ELF-1 (cell line): ENCODE measurements around the gene MGLL.

Experiments
- DNase-seq: peaks from one replicate; pipeline ENCODE4 v3.0.0-alpha.2; 2016; ENCODE audit warnings: low read depth, low spot score

Gene MGLL

DNA sequence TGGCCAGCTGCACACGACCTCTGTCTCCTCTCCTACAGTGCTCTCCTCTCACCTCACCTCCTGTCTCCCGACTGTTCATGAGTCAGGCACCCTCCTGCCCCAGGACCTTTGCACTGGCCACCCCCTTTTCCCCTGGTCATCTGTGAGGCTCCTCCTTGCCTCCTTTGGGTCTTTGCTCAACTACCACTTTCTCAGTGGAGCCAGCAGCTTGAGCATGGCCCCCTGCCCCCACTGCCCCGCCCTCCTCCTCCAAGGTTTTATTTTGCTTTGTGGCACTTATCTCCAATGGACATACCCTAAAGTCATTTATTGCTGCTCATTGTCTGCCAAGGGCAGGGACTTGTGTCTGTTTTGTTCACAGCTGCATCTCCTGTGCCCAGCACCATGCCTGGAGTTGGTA, 64.3 kb downstream of the MGLL start:
- no peak for DNase-seq

DNA sequence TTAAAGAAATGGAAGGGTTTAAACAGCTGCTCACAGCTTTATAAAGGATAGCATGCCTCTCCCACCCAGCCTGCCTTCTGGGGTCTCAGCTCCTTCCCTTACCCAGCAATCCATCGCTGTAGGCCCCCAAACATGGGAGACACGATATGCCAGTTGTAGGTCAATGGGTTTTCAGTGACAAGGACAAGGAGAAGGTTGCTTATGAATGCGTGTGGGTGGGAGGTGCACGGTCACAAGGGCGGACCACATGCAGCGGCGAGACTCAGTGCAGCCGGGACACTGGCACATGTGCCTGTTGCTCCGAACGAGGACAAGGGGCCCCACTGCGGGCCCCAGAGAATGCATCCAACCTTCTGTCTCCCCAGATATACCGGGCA, 67.0 kb downstream of the MGLL start:
- no peak for DNase-seq

DNA sequence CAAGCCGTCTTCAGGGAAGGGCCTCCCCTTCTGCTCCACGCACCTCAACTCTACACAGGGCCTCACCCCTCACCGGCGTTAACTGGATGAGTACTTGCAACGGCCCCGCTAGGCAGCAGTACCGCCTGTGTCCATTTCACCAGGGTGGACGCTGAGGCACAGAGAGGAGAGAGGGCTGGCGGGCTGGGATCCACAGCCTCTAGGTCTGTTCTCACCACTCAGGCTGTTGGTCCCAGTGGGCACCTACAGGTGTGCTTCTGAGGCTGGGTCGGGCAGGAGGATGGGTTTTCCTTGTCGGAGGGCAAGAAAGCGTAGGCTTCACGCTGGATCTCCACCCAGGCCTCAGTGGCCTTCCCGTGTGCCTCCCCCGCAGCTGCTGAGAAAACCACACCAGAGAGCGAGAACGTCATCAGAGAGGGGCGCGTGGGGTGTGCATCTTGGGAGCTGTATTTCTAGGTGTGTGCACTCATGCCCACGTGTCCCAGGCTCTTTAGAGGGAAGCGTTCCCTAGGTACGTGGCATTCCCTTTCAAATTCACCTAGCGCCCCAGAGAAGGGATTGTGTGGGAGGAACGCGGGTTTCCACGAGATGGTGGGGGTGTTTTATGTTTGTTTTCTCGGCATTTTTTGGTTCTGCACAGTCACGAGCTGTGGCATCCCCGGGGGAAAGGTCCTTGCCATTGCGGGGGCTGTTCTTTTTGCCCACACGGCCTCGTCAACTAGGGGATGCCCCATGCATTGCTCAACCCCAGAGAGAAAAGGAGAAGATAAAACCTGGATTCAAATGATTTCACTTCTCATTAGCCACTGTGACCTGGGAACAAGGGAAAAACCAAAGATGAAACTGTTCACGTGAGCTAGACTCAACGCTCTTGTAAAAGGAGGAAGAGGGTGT, 67.7 kb downstream of the MGLL start:
- DNase-seq, result no peak

DNA sequence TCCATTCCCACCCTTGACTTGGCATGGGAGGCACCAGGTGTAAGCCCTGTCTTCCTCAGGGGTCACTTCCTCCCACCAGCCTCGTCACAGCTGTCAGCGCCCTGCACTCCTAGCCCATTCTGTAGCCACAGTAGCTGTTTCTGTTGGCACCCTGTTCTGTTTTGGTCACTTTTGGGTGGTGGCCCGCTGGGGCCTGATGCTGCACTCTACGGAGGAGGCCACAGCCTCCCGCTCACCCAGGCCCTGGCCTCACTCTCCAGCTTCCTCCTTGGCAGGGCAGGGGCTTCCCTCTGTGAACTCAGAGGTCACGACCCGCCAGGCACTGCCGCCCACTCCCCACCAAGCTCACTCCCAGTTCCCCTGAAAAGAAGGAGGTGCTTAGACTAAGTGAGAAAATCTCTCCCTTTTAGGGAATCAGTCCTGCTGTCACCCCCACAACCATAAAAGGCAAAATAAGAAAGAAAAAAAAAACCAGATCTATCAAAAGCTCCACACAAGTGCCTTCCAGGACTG, 68.4 kb downstream of the MGLL start:
- DNase-seq, result no peak

DNA sequence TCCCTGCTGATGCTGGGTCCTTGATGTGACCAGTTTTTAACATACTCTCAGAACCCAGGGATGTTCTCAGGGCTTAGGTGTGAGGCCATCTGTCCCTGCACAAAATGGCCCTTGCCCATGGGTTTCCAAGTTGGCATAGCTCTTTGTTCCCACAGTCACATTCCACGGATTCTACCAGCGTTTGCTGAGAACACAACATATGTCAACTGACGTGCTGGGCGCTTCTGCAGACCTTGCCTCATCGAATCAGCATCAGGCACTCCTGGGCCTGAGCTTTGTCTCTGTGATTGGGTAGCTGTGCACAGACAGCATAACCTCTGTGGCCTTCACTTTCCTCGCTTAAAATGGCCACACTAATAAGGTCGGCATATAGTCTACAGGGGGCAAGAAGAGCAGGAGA, 69.0 kb downstream of the MGLL start:
- no peak for DNase-seq

DNA sequence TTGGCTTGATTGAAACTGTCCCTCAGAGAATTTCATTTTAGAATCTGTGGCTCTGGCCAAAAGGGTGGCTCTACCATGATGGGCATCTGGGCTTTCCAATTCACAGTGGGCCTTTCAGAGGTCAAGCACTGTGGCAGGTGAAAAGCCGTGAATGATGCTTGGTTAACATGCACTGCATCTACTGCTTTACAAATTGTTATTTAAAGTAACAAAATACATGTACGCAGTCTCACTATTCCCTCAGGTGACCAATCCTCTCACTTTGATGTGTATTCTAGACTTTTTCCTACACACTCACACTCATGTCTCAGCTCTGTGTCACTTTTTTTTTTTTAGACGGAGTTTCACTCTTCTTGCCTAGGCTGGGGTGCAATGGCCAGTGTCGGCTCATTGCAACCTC, 70.5 kb downstream of the MGLL start:
- no peak for DNase-seq

DNA sequence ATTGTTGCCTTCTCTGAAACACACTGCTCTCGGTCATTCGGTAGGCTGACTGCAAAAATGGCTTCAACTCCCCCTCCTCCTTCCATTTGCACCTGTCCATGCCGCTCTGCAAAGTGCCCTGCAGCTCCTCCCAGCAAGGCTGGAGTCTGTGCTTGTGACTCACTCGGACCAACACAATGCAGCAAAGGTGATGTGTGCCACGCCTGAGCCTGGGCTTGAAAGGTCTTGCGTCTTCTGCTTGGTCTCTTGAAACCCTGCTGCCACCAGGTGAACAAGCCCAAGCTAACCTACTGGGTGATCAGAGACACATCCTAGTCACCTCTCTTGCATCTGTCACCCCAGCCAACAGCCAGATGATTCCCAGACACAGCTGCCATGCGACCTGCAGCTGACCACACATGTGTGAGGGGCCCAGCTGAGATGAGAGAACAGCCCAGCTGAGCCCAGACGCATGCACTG, 71.1 kb downstream of the MGLL start:
- DNase-seq, result no peak

DNA sequence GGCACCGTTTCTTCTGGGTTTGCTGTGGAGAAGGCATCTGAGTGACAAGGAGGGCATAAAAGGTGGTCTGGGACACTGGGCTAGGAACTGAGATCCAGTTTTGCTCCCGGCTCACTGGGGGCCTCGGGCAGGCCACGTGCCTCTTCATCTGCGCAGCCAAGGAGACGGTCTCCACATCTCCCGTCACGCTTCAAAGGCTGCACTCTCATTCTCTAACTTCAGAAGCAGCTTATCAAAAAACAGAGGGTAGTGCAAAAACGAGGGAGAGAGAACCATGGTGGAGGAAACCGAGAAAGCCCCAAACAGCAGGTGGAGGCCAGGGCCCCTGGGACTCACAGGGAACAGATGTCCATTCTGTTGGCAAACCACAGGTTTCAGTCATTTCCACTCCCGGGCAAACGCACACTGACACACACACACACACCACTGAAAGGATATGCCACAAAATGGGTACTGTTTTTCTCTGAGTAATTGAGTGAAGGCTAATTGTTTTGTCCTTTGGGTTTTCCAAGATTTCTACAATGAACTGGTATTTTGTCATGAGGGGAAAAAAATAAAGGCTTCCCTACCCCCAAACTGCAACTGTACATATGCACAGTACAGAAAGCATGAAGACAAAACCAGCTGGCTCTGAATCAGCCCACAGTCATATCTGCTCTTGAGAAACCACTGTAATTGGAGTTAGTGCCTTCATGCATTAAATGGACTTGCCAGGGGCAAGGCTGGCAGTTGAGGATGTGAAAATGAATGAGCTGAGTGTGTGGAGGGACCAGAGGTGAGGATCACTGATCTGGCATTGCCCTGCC, 71.9 kb downstream of the MGLL start:
- DNase-seq, result no peak

DNA sequence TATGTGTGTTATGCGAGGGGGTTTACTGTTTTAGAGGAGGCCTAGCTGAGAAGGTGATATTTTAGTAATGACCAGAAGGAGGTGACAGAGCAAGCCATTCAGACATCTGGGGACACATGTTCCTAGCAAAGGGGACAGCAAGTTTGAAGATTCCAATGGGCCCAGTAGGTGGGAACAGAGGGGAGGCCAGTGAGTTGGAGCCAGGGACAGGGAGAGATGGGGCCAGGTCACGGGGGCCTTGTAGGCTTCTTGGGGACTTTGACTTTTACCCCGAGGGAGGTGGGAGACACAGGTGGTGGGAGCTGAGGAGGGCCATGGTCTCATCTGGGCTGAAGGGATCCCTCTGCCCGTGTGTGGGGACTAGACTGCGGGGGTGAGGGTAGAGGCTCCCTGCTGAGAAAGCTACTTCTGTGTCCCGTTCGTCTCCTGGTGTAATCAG, 72.5 kb downstream of the MGLL start:
- DNase-seq, result no peak

DNA sequence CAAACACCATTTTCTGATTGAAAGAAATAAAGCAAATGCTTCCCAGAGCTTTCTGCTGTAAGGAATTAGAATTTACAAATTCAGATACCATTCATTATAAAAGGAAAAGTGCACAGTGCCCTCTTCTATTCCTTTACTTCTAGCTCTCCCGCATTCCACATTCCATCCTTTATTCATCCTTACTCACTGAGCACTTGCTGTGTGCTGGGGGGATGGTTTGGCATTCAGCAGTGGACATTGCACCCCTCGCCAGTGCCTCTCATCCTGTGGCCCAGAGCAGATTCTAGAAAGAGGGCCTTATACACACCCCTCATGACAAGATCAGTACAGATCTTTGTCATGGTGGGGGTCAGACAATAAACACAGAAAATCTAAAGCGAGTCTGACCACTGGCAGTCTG, 73.0 kb downstream of the MGLL start:
- no peak for DNase-seq

DNA sequence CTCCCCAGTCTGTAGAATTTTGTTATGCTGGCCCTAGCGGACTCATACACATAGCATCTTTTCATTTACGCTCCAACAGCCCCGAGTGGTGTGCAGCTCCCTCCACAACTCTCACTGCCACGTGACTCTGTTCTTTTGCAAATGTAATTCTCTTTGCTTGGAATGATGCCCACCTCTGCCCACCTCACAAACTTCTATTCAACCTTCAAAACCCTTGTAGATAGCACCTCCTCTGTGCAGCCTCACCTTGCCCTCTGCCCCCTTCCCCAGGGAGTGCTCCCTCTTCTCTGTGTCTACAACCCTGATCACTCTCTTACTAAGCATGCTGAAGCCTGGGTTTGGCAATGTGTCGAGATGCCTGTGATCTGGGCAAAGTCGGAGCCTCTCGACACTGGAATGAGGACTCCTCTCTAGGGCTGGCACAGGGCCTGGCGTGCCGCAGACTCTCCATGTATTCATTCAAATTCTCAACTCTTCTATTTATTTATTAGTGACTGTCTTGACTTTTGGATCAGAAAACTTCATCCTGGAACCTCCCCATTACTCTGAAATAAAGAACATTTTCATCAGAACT, 73.5 kb downstream of the MGLL start:
- DNase-seq, result no peak

DNA sequence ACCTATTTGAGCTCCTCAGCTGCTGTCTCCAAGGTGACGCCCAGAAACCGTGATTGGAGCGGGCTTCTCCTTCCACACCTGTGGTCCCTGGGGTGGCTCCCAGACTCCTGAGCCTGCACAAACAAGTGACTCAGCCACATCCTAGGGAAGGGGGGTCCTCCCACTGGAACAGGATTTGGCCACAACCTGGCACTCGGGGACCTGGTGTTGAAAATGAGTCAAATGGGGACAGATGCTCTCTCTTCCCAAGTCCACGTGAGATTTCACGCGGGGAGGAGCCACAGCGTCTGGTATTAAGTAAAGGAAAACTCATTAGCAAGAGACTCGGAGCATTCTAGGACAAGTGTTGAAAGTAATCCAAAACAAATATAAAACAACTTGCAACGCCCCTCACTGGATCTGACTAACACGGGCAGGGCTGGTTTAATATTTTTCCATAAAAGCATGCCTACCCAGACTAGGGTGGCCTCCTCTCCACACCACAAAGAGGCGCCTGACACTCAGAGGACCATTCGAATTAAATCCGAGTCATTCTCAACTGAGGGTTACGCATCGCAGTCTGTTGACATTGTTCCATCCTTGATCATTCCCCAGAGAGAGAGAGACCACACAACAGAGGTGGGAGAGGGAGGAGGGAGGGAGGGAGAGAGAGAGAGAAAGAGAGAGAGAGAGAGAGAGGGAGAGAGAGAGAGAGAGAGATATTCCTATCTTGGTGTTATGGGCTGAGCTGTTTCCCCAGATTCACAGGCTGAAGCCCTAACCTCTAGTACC, 74.4 kb downstream of the MGLL start:
- no peak for DNase-seq

DNA sequence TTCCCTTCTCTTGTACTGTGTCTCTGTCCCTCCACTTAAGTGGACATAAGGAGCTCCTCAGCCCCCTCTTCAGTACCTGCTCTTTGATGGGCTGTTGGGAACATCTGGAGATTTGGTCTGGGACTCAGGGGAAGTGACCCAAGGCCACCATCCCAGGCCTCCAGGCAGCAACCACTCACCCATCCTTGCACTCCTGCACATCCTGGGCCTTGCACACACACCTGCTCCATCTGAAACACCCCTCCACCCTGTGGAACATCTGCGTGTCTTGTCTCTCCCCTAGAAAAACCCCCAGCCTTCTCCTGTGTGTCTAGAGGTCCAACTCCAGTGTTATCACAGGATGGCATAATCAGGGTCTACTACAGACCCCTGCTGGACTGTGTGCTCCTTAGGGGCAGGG, 75.2 kb downstream of the MGLL start:
- no peak for DNase-seq

DNA sequence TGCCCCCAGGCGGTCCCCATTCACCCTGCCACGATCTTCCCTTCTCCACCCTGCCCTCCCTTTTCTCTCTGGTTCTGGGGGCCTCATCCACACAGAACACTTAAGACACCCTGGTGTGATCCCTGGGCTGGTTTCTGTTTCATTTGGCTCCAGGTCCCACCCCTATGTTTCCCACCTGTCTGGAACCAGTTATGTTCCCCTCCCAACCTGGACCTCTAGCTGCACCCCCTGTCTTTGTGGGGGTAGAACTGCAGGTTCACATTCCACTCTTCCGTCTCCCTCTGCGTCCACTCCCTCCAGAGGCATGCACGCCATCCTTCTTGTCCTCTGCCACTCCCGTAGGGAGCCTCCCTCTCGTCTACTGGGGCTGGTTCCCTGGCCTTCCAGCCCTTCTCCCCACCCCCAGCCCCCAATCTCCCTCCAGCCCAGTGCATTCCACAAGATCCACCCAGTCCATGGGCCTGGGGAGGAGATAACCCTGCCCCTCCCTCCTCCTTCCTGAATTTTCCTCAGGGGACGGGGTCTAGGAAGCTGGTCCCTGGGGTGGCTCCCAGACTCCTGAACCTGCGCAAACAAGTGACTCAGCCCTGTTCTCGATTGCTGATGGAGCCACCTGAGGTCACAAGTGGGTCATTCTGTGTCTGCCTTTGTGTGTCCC, 75.8 kb downstream of the MGLL start:
- no peak for DNase-seq

DNA sequence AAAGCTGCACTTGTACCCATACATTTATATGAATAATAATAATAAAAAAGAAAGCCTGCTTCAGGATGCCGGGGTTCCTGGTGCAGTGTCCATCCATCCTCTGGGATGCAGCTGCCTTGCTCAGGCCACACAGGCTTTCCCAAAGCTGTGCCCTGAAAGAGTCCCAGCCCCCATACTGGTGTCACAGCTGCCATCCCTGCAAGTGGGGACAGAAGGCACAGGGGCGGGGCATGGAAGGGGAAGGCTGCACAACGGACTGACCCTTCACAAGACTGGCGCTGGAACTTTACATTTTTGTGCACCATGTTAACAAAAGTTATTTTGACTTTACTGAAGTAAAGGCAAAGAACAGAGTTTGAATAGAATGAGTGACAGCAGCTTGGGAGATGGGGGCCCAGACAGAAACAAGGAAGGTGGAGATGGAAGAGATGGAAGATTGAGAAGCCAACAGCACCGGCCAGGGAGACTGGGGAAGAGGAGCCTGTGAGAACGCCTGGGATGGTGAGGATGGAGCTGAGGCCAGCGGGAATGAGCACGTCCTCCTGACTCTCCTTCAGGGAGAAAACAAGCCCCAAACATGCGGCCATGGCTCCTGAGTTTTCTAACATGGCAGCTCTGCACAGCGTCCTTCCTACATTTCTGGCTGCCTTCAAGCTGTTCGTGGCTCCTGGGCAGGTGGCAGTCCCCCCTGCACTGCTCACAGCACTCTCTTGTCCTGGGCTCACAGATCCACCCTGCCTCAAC, 76.5 kb downstream of the MGLL start:
- no peak for DNase-seq

DNA sequence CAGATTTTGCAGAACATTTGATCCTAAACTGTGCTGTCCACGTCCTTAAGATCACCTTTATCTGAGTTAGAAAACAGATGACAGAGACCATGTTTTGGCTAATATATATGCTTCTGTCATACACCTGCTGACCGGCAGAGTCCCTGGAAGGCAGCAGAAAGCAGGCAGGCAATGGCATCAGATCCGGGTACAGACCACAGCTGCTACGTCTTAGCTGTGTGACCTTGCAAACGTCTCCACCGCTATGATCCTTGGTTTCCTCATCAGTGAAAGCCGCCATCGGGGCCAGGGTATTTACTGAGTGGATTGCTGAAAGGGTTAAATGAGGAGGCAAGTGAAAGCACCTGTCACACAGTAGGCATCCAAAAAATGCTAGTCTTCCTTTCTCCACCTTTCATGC, 77.4 kb downstream of the MGLL start:
- DNase-seq, result no peak

DNA sequence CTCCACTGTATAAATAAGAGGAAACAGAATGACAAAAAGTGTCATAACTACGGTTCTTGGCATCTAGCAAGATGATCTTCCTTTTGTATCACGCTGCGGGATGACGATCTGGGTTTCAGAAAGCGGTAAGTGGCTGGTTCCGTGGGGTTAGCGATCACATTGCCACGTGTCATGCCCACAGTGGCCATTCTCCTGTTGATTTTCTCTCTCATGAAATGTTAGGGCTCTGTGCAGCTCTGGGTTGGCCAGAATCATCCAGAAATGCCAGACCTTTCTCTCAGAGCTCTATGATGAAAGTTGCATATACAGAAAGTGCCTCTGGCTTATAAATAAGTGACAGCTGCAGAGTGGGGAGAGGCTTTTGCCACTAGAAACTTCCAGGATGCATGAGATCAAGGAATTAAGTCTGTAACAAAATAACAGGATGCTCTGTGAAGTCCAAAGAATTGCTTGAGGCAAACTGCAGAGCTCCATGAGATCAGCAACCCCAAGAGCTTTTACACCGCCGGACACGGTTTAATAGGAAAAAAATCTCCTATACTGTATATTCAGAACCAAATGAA, 78.0 kb downstream of the MGLL start:
- DNase-seq, result no peak

DNA sequence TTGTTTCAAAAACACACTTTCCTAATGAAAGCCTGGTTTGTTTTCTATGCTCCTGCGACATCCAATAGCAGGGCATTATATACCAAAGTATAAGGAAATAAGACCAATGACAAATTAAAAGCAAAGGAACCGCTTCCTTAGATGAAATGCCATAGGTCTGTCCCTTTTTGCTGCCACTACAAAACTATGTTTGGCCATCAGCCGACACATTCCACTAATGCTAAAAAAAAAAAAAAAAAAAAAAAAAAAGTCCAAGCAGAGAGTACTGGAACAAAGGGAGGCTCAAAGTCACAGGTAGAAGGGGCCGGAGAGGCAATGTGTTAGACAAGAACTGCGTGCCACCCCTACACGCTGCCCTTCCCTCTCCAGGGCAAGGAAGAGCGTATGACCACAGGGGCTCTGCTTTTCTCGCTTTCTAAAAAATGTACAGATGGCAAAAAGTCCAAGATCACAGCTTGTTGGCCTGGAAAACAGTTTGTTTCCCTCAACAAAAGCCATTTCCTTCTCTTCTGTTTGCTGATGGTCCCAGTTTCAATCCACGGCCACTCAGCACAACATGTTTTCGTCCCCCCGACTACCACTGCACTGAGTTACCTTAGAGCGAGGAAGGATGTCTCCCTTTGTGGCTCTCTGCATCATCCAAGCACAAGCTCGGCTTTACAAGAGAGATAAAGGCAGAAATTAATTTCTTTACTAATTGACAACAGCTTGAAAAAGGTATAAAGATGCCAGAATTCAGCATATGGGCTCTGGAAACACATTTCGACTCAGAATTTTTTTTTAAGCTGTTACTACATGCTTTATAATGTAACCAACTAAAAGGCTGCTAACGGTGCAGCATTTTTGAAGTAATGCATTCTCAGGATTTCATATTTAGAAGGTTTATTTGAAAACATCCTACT, 78.7 kb downstream of the MGLL start:
- DNase-seq, result no peak

DNA sequence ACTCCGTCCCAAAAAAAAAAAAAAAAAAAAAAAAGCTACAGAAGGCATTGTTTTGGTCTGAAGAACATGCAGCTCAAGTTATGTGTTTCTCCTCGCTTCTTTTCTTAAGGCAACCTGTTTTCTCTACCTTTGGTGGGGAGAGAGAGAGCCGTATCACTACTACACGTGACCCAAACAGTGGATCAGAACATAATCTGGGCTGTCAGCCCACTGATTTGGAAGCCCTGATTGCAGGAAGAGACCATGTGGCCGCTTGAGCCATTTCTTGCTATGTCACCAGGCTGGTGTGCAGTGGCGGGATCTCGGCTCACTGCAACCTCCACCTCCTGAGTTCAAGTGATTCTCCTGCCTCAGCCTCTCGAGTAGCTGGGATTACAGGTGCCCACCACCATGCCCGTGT, 79.7 kb downstream of the MGLL start:
- no peak for DNase-seq
